ENCODE results near the gene KCNMB4. TPM values are rescaled to one million over a fixed set of nuclear protein-coding genes. Genes with fewer than 3 reads are reported as not detected.

The KCNMB4 gene
- total RNA-seq, 1 donor from 2014 or later = 8.4 TPM

DNA sequence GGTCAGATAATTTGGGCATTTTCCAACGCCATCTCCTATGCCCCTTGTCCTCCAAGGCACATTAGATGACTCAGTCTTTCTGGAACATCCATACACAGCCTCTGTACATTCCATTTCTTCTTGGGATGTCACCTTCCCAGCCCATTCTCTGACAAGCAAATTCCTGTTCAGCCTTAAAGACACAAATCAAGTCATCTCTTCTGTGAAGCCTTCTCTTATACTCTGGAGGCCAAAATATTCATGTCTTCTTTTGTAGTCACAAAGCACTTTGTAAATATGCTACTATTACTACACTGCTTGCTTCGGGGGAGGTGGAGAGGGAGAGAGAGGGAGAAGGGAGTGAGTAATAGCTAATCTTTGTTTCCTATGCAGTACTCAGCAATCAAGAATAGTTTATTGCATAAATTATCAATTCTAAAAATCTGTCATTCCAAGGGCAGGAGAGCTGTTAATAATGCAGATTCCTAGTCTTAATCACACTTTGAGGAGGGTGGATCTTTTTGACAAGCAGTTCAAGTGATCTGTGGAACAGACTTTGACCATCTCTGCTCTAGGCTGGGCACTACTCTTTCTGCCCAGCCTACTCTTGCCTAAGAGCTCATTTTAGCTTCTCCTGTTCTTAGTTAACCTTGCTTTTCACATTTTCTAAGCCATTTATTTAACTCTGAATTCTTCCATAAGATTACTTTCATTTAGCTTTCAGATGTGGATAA lies 27.9 kb downstream of the KCNMB4 start:
- DNase-seq (ENCODE audit: extremely low spot score, unreplicated experiment) = no peak
- Mint-ChIP-seq H3K4me1 (ENCODE audit: unreplicated experiment) (no peaks in the 10 kb centered on the region), H3K36me3 (peaks cover 7% of the 10 kb centered on the region), H3K4me3 (no peak overlapping the region), H3K9me3 (peaks cover 6% of the 10 kb centered on the region), H3K27me3 (no peaks in the 10 kb centered on the region), H3K27ac (no peak overlapping the region)
- TF ChIP-seq, protein P1, sequence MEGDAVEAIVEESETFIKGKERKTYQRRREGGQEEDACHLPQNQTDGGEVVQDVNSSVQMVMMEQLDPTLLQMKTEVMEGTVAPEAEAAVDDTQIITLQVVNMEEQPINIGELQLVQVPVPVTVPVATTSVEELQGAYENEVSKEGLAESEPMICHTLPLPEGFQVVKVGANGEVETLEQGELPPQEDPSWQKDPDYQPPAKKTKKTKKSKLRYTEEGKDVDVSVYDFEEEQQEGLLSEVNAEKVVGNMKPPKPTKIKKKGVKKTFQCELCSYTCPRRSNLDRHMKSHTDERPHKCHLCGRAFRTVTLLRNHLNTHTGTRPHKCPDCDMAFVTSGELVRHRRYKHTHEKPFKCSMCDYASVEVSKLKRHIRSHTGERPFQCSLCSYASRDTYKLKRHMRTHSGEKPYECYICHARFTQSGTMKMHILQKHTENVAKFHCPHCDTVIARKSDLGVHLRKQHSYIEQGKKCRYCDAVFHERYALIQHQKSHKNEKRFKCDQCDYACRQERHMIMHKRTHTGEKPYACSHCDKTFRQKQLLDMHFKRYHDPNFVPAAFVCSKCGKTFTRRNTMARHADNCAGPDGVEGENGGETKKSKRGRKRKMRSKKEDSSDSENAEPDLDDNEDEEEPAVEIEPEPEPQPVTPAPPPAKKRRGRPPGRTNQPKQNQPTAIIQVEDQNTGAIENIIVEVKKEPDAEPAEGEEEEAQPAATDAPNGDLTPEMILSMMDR (conservative IDR thresholded peaks at IDR 0.05) = no peak

DNA sequence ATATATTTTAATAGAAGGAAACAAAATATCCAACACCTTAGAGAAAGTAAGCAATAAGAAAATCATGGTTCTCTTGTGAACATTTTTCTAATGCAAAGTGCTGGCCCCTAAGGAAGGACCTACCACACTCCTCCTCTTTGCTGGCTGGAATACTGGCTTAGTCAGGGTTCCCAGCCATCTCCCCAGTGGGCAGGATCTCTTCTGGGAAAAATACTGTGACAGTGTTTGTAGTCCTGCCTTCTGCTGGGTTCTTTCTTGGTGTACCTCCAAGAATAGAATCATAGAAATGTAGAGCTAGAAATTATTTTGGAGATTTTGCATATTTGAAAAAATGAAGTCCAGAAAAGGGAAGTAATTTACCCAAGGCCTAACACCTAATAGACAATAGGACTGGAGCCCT lies 31.9 kb downstream of the KCNMB4 start:
- no peaks in the 10 kb centered on the region for H3K9me3 Mint-ChIP-seq
- TF ChIP-seq, protein P1 (conservative IDR thresholded peaks at IDR 0.05) = no peak
- DNase-seq (ENCODE audit: extremely low spot score, unreplicated experiment) = no peak
- no peak overlapping the region for H3K4me3 Mint-ChIP-seq
- H3K36me3 Mint-ChIP-seq = peaks cover 14% of the 10 kb centered on the region
- no peaks in the 10 kb centered on the region for H3K4me1 Mint-ChIP-seq (ENCODE audit: unreplicated experiment)
- no peak overlapping the region for H3K27ac Mint-ChIP-seq
- H3K27me3 Mint-ChIP-seq = no peaks in the 10 kb centered on the region

DNA sequence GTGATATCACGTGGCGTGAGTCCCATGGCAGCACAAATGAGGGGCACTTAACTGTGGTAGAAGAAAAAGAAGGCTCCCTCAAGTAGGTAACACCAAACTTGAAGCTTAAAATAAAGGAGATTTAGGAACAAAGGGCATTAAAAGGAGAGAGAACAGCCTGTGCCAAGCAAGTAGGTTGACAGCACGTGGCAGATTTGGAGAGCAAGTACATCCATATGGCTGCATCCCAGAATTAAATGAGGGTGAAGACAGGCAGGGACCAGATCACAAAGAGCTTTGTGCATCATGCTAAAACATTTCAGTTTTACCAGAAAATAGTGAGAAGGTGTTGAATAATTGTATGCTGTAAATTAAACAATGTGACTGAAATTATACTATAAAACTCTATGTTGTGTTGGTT lies 32.8 kb downstream of the KCNMB4 start:
- TF ChIP-seq, protein P1 (conservative IDR thresholded peaks at IDR 0.05) = no peak
- Mint-ChIP-seq H3K36me3 (peaks cover 14% of the 10 kb centered on the region), H3K27ac (no peak overlapping the region)

DNA sequence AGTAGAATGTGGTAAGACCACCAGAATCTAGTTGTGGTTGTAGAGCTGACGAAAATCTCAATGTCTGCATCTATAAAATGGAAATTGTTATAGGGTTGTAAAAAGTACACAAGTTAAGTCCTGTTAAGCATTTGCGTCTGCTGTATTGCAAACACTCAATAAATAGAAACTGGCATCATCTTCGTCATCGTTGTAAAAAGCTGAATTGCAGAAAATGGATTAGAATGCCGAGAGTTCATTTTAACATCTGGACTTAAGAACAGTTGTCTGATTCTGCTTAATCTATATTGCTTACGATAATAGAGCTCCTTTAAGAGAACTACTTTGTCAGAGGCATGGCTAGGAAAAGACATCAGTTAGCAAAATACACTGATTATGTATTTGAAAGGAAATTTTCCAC lies 33.2 kb downstream of the KCNMB4 start:
- peaks cover 18% of the 10 kb centered on the region for H3K36me3 Mint-ChIP-seq
- no peak overlapping the region for H3K4me3 Mint-ChIP-seq
- TF ChIP-seq, protein P1 (conservative IDR thresholded peaks at IDR 0.05) = no peak
- no peaks in the 10 kb centered on the region for H3K27me3 Mint-ChIP-seq
- no peak overlapping the region for H3K27ac Mint-ChIP-seq
- H3K9me3 Mint-ChIP-seq = no peaks in the 10 kb centered on the region
- no peaks in the 10 kb centered on the region for H3K4me1 Mint-ChIP-seq (ENCODE audit: unreplicated experiment)
- DNase-seq (ENCODE audit: extremely low spot score, unreplicated experiment) = no peak

More for the DNA sequence above, 32.8 kb downstream of the KCNMB4 start:
- no peak for DNase-seq (ENCODE audit: extremely low spot score, unreplicated experiment)
- Mint-ChIP-seq H3K27me3 (no peaks in the 10 kb centered on the region), H3K4me3 (no peak overlapping the region), H3K4me1 (ENCODE audit: unreplicated experiment) (no peaks in the 10 kb centered on the region), H3K9me3 (no peaks in the 10 kb centered on the region)

DNA sequence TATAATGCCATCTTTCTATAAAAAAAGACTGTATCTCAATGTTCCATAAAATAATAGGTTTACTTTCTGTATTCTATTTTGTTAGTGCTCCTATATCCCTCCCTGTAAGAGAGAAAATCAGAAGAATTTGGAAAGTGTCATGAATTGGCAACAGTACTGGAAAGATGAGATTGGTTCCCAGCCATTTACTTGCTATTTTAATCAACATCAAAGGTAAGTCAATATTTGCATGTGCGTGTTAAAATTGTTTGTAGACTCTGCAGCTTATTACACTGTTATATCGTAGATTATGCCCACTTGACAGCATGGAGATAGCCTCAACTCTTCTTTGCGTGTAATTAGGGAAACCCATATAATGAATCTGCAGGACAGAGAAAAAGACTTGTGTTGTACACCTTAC lies 34.0 kb downstream of the KCNMB4 start:
- no peaks in the 10 kb centered on the region for H3K9me3 Mint-ChIP-seq
- TF ChIP-seq, protein P1 (conservative IDR thresholded peaks at IDR 0.05) = no peak
- H3K27ac Mint-ChIP-seq = no peak overlapping the region
- no peaks in the 10 kb centered on the region for H3K27me3 Mint-ChIP-seq
- H3K4me3 Mint-ChIP-seq = no peak overlapping the region
- no peak for DNase-seq (ENCODE audit: extremely low spot score, unreplicated experiment)
- H3K4me1 Mint-ChIP-seq (ENCODE audit: unreplicated experiment) = no peaks in the 10 kb centered on the region
- peaks cover 19% of the 10 kb centered on the region for H3K36me3 Mint-ChIP-seq
